Middle frontal gyrus (tissue), 1 donor: ENCODE data around the gene ZBTB8OS.
A peak's percentile ranks its signal among the peaks of the same experiment; 100 is the strongest.
"Not testable (repeated sequence)": the region's sequence is repeated elsewhere in the genome, so short reads cannot be mapped to it uniquely, and the experiment has no call there.

ENCODE experiments used
- DNase-seq: peaks from one replicate; pipeline ENCODE4 v3.0.0-alpha.2; 2015; ENCODE audit warnings: low spot score; ENCODE audit errors: extremely low spot score

ZBTB8OS gene

GRCh38 chr1:32650752-32651460 lies 556 bp upstream of the ZBTB8OS start, which contains the start of gene RBBP4:
RBBP4 (plus strand) TSS chr1:32651208; CDS start chr1:32651307, 99 bp downstream.
- peak; percentile 96 for DNase-seq

GRCh38 chr1:32647308-32648134 lies 2.8 kb downstream of the ZBTB8OS start:
- DNase-seq = no peak

- no peak for DNase-seq
Observed at GRCh38 chr1:32644426-32644825, 5.9 kb downstream of the ZBTB8OS start.

- not testable (repeated sequence) for DNase-seq
Observed at GRCh38 chr1:32642292-32642827, 8.0 kb downstream of the ZBTB8OS start.

- no peak for DNase-seq
Observed at GRCh38 chr1:32639489-32640075, 10.8 kb downstream of the ZBTB8OS start.

DNA sequence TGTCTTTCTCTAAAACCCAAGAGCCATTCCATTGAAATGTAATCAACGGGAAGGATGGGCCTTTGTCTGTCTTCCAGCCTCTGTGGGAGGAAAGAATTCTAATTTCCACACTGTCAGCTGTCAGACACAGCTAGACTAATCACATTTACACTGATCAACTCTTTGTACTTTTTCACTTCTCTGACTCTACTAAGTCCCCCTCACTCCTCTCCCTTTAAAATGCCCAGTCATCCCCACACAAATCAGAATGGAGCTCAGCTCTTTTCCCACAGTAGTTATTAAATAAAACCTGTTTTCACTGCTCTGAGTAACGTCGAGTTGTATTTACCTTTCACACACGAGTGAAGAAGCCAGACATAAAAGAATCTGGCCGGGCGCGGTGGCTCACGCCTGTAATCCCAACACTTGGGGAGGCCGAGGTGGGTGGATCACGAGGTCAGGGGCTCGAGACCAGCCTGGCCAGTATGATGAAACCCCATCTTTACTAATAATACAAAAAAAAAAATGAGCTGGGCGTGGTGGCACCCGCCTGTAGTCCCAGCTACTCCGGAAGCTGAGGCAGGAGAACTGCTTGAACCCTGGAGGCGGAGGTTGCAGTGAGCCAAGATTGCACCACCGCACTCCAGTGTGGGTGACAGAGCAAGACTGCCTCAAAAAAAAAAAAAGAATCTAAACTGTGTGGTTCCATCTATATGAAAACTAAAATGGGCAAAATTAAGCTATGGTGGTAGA lies 13.3 kb downstream of the ZBTB8OS start:
- no peak for DNase-seq

GRCh38 chr1:32635508-32636277 lies 14.7 kb downstream of the ZBTB8OS start:
- DNase-seq = no peak

- no peak for DNase-seq
Observed at GRCh38 chr1:32632829-32633228, 17.5 kb downstream of the ZBTB8OS start.

- not testable (repeated sequence) for DNase-seq
Observed at GRCh38 chr1:32630173-32630572, 20.2 kb downstream of the ZBTB8OS start.

GRCh38 chr1:32627596-32628162 lies 22.7 kb downstream of the ZBTB8OS start:
- no peak for DNase-seq

- DNase-seq = no peak
Observed at GRCh38 chr1:32626176-32626575, 24.2 kb downstream of the ZBTB8OS start.

DNA sequence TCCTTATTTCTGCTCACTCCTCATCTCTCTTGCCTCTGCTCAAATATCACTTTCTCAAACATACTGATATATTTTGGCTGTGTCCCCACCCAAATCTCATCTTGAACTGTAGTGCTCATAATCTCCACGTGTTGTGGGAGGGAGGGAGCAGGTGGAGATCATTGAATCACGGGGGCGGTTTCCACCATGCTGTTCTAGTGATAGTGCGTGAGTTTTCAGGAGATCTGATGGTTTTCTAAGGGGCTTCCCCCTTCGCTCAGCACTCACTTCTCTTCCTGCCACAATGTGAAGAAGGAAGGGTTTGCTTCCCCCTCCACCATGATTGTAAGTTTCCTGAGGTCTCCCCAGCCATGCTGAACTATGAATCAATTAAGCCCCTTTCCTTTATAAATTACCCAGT lies 26.6 kb downstream of the ZBTB8OS start:
- DNase-seq = no peak

DNA sequence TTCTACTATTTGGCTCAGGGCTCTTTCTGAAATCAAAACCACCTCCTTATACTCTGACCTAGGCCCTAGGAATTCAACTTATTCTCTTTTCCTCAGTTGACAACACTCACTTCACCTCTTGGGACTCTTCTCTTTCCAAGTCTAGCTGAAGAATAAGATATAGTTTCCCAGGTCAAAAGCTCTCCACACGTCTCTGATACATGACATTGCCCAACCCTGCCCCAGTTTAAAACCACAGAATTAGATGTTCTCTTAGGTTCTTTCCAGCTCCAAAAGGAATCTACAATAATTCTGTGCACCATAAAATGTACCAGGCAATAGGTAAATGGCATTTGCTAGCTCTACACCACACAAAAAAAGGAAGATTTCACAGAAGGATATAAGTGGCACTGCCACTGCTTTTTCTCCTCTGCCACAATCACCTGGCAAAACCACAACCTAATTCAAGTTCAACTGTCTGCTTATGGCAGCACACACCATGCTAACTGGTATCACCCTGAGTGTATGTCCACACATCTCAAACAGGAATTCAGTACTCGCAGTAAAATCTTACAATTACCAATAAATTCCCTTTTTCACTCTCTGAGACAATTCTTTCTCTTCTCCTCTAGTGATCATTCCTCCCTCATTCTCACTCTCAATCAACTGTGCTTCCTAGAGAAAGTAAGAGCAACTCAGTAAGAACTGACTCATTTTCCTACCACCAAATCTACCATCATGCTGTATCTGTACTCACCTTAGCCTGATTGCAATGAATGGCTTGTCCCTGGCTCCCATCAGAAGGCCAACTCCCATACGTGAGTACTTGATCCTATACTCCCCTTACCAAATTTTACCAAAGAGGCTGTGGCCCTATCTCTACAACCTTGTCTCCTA lies 27.3 kb downstream of the ZBTB8OS start:
- DNase-seq = no peak

- DNase-seq = no peak
Observed at GRCh38 chr1:32622205-32622604, 28.1 kb downstream of the ZBTB8OS start.

- no peak for DNase-seq
Observed at GRCh38 chr1:32619701-32620485, 30.5 kb downstream of the ZBTB8OS start.

DNA sequence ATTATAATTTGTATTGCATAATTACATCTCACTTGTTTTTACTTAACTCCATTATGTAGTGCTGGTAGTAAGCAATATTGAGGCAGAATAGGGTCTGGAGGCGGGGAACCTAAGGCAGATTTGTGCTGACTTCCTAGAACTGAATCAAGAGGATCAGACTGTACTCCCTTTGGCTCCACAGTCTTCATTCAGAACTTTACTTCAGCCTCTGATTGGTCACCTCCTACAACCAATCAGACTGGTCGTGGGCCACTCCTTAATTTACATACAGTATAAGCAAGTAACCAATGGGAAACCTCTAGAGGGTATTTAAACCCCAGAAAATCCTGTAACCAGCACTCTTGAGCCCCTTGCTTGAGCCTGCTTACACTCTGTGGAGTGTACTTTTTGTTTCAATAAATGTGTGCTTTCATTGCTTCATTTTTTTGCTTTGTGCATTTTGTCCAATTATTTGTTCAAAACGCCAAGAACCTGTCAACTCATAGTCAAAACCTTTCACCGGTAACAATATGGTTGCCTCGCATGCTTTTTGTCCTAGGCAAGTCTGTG lies 31.6 kb downstream of the ZBTB8OS start:
- DNase-seq = peak; percentile 5

- DNase-seq = no peak
Observed at GRCh38 chr1:32613472-32613871, 36.9 kb downstream of the ZBTB8OS start.
